Measurements from ENCODE around the gene BBIP1. TPM values are rescaled to one million over a fixed set of nuclear protein-coding genes. Genes with fewer than 3 reads are reported as not detected.

The BBIP1 gene
- total and polyA plus RNA-seq, 12 donors = 14.5 to 86.9 (median 44.9) TPM

DNA sequence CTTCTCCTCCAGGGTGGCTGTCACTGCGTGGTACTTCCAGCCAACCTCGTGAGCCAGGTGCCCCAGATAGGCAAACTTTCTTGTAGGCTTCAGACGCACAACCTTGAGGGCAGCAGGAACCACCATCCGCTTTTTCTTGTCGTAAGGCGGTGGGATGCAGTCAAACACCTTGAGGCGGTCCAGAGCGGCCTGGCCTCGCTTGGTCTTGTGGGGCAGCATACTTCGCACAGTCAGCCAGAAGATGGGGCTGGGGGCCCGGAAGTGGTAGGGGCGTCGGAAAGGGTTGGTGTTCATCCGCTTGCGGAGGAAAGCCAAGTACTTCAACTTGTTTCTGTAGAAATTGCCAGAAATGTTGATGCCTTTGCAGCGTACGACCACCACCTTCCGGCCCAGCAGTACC lies 17.8 kb upstream of the BBIP1 start:
- no peak for TF ChIP-seq POLR2A (IDR thresholded peaks at IDR 0.05)
- TF ChIP-seq, protein P1, sequence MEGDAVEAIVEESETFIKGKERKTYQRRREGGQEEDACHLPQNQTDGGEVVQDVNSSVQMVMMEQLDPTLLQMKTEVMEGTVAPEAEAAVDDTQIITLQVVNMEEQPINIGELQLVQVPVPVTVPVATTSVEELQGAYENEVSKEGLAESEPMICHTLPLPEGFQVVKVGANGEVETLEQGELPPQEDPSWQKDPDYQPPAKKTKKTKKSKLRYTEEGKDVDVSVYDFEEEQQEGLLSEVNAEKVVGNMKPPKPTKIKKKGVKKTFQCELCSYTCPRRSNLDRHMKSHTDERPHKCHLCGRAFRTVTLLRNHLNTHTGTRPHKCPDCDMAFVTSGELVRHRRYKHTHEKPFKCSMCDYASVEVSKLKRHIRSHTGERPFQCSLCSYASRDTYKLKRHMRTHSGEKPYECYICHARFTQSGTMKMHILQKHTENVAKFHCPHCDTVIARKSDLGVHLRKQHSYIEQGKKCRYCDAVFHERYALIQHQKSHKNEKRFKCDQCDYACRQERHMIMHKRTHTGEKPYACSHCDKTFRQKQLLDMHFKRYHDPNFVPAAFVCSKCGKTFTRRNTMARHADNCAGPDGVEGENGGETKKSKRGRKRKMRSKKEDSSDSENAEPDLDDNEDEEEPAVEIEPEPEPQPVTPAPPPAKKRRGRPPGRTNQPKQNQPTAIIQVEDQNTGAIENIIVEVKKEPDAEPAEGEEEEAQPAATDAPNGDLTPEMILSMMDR (IDR thresholded peaks at IDR 0.05) = no peak
- Histone ChIP-seq H3K4me3 (no peak overlapping the region), H3K4me1 (replicated peaks in 1 of 2) (peaks cover 5 to 16% of the 10 kb centered on the region in 2 donors), H3K9me3 (replicated peaks in 1 of 3) (no peaks in the 10 kb centered on the region), H3K27me3 (no peaks in the 10 kb centered on the region), H3K27ac (no peak overlapping the region), H3K36me3 (replicated peaks in 1 of 2) (no peaks in the 10 kb centered on the region)
- intact Hi-C loops (cut with DNase I) = no loop called here
- 94 to 99% (median 97%) methylated on average over 16 to 18 of the region's 18 CpGs for WGBS, 4 donors
- no peak for DNase-seq

DNA sequence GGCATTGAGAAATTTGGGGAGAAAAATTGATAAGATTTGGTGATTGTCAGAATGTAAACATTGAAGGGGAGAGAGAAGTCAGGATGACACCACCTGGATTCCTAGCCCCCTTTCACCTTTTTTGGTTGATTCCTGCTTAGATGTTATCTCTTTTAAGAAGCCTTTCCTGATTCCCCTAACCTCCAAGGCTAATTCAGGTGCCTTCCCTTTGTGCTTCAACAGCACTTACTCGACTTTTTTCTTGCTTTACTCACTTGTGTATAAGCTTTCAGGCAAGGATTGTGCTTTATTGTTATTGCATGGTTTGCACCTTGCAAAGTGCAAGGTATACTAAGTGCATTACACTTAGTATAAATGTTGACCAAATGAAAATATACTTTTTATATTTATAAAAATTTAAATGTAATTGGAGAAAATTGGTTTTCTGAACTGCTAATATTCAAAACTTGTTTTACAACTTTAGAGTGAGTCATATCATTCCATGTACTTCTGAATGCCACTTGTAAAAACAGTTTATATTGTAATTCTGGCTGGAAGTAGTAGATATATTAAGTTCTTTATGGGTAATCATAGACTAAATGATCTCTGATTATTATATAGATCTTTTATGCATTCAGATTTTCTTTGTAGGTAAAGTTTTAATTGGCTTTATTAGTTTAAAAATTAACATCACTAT lies 13.7 kb upstream of the BBIP1 start:
- peaks cover 6 to 20% of the 10 kb centered on the region in 2 donors for H3K4me1 ChIP-seq (replicated peaks in 1 of 2)
- no peaks in the 10 kb centered on the region for H3K27me3 ChIP-seq
- 54 to 75% (median 68%) methylated on average over 1 of the region's 1 CpG for WGBS, 4 donors
- H3K27ac ChIP-seq = no peak overlapping the region
- DNase-seq = no peak
- no peak overlapping the region for H3K4me3 ChIP-seq
- intact Hi-C loops (cut with DNase I) = no loop called here
- H3K9me3 ChIP-seq (replicated peaks in 1 of 3) = no peaks in the 10 kb centered on the region
- TF ChIP-seq POLR2A (IDR thresholded peaks at IDR 0.05) = no peak
- TF ChIP-seq, protein P1 (IDR thresholded peaks at IDR 0.05) = no peak
- H3K36me3 ChIP-seq (replicated peaks in 1 of 2) = no peaks in the 10 kb centered on the region

DNA sequence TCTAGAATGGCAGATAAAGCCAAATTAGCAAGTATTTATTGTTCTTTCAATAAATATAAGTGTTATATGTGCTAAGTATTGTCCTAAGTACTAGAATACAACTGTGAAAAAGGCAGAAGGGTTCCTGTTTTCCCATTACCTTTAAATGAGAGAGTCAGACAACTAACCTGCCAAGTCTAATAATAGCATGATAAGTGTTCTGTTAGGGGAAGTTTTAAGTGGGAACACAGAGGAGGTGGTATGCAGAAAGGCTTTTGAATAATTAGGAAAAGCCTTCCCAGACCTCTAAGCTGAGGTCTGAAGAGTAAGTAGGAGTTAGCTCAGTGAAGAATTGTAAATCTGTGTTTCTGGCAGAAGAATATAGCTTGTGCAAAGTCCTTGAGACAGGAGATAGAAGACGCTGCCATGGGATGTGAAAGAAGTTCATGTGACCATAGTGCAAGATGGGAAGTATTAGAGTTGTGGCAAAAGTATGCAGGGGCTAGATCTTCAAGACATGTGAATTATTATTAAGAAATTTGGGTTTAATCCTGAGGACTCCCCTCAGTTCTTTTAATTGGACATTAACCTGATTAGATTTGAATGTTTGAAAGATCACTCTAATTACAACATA lies 12.9 kb upstream of the BBIP1 start:
- H3K36me3 ChIP-seq (replicated peaks in 1 of 2) = no peaks in the 10 kb centered on the region
- intact Hi-C loops (cut with DNase I) = no loop called here
- H3K4me3 ChIP-seq = no peak overlapping the region
- H3K27me3 ChIP-seq = no peaks in the 10 kb centered on the region
- no peak overlapping the region for H3K27ac ChIP-seq
- H3K4me1 ChIP-seq (replicated peaks in 1 of 2) = peaks cover 6 to 20% of the 10 kb centered on the region in 2 donors
- DNase-seq = no peak
- peaks cover 0 to 5% (median 0%) of the 10 kb centered on the region in 3 donors for H3K9me3 ChIP-seq (replicated peaks in 1 of 3)
- TF ChIP-seq, protein P1 (IDR thresholded peaks at IDR 0.05) = no peak
- TF ChIP-seq POLR2A (IDR thresholded peaks at IDR 0.05) = no peak
- WGBS, 4 donors = 10 to 36% (median 26%) methylated on average over 1 of the region's 1 CpG

DNA sequence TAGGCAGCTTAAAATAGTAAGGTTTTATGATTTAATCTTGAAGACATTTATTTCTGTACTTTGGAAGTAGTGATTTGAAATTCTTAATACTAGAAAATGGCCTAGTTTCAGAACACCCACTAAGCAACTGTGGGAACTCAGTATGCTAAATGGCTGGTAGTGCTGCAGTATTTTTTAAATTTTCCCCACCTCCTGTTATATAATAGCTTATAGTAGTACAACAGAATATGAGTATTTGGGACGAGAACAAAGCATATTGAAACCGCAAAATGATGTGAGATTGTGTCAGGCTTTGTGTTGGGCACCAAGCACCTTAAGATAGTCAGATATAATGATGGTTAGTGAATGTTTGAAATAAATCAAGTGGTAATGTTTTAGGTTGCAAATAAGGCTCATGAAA lies 8.5 kb upstream of the BBIP1 start:
- Histone ChIP-seq H3K36me3 (replicated peaks in 1 of 2) (no peaks in the 10 kb centered on the region), H3K27ac (no peak overlapping the region), H3K27me3 (no peaks in the 10 kb centered on the region), H3K4me1 (replicated peaks in 1 of 2) (peaks cover 6 to 28% of the 10 kb centered on the region in 2 donors), H3K4me3 (no peak overlapping the region), H3K9me3 (replicated peaks in 1 of 3) (peaks cover 0 to 7% (median 0%) of the 10 kb centered on the region in 3 donors)
- no peak for DNase-seq
- 95 to 98% (median 98%) methylated on average over 2 of the region's 2 CpGs for WGBS, 4 donors
- TF ChIP-seq, protein P1 (IDR thresholded peaks at IDR 0.05) = no peak
- no peak for TF ChIP-seq POLR2A (IDR thresholded peaks at IDR 0.05)
- intact Hi-C loops (cut with DNase I) = no loop called here

All from adrenal gland (tissue), 12 donors.